HG02870 (cell line): ENCODE data around the gene ZNF860.
A peak's percentile ranks its signal among the peaks of the same experiment; 100 is the strongest.

ENCODE experiments used
- ATAC-seq: cut with Tn5 transposase; IDR thresholded peaks from one replicate; pipeline ENCODE4 v1.9.1; 2021; ENCODE audit warnings: mild to moderate bottlenecking, moderate library complexity; ENCODE audit not compliant: unreplicated experiment

Gene ZNF860

GRCh38 chr3:31981206-31982181 lies at the start of gene ZNF860, which contains the start of gene OSBPL10:
Gene ZNF860 (plus strand): TSS chr3:31981750. CDS start chr3:31989080, 7,330 bp downstream.
Gene OSBPL10 (minus strand): TSS chr3:31981262. CDS start chr3:31981179, 83 bp downstream.
- no peak for ATAC-seq

DNA sequence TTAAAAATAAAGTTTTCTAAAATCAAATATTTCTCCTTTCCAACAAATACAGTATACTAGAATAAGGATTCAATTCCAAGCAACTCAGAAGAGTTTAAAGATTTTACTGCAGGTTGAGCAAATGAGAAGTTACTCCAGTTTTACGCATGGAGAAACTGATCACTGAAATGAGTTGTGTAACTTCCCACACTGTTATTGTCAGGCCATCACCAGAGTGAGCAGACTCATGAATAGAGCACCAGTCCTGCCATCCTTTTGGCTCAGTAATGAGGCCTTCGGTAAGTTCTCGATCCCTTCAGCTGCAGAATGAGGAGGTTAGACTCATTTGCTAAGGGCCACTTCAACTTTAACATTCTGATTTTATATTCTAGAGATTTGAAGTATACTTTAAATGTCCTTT lies 48.6 kb upstream of the ZNF860 start:
- no peak for ATAC-seq

DNA sequence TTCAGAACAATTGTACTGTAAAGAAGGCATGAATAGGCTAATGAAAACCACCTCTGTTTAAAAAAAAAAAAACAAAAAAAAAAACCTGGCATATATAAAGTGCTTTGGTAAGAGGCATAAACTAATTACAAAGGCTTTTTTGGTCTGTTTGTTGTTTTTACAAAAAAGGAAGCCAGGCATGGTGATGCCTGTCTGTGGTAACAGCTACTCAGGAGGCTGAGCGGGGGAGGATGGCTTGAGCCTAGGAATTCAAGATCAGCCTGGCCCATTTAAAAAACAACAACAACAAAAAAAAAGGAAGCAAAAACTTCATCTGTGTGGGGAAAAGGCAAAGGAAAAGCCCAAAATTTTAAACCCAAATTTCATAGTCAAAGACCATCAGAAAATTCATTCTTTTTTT lies 47.5 kb upstream of the ZNF860 start:
- no peak for ATAC-seq

GRCh38 chr3:31934866-31935265 lies 46.7 kb upstream of the ZNF860 start:
- no peak for ATAC-seq

- ATAC-seq: no peak
These were observed 45.0 kb upstream of the ZNF860 start for GRCh38 chr3:31936420-31937060.

DNA sequence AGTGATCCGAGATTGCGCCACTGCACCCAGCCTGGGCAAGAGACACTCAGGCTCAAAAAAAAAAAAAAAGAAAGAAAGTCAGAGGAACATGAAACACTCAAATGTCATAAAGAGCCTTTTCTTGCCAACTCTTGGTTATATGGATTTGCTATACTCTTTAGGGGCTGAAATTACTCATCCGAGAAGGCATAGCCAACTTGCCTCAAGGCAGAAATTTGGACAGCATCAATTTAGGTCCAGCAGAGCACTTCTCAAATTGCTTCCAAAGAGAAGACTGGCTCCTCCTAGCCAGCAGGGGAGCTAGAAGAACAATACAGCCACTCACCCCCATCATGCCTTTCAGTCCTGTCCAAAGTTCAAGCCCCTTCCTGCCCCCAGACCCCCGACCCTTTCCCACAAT lies 44.3 kb upstream of the ZNF860 start:
- no peak for ATAC-seq

GRCh38 chr3:31942446-31942845 lies 39.1 kb upstream of the ZNF860 start:
- ATAC-seq: no peak

DNA sequence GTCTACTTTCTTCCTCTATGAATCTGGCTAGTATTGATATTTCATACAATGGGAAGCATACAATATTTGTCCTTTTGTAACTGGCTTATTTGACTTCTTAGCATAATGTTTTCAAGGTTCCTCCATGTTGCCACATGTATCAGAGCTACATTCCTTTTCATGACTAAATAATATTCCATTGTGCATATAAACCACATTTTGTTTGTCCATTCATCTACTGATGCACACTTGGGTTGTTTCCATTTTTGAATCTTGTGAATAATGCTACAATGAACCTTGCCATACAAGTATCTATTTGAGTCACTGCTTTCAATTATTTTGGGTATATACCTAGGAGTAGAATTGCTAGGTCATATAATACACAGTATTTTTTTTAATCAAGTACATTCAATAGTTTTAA lies 38.5 kb upstream of the ZNF860 start:
- no peak for ATAC-seq

- no peak for ATAC-seq
These were observed 35.9 kb upstream of the ZNF860 start for GRCh38 chr3:31945738-31946052.

GRCh38 chr3:31946484-31947081 lies 35.0 kb upstream of the ZNF860 start:
- peak; percentile 42 for ATAC-seq

- no peak for ATAC-seq
These were observed 34.4 kb upstream of the ZNF860 start for GRCh38 chr3:31947162-31947561.

DNA sequence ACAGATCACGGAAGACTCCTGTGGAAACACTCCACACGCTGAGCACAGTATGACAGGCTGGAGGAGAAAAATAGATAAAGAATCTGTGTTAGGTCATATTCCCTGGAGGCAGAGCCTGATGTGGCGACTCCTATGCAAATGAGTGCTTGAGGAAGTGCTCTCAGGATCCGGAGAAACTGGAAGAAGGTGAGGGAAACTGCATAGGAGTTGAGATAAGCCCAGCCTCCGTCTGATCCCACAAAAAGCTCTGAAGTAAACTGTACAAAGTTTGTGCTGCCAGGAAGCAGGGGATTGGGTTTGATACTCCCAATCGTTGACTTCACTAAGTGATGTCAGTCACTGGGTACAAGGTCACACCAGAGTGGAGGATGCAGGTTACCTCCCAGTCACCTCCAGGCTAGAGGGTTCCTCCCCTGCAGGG lies 33.9 kb upstream of the ZNF860 start:
- no peak for ATAC-seq

- no peak for ATAC-seq
These were observed 33.3 kb upstream of the ZNF860 start for GRCh38 chr3:31948280-31948679.

GRCh38 chr3:31952205-31952604 lies 29.3 kb upstream of the ZNF860 start:
- peak; percentile 87 for ATAC-seq

- no peak for ATAC-seq
These were observed 28.5 kb upstream of the ZNF860 start for GRCh38 chr3:31953091-31953490.

- no peak for ATAC-seq
These were observed 27.9 kb upstream of the ZNF860 start for GRCh38 chr3:31953636-31954035.

DNA sequence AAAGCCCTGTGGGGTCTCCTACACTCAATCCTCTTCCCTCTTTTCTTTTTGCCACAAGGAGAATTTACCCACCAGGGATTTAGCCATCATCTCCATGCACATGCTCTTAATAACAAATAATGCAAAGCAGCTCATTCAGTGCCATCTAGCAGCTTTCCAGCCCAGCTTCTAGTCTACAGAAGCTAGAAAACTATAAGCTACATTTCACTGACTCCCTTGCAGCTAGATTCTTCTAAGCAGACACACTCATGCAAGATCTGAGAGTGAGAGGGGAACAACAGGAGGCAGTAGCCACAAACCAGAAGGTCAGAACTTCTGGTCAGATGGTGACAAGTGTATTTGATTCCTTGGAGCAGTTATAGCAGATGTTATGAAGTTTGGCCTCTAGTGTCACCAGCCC lies 26.0 kb upstream of the ZNF860 start:
- ATAC-seq: no peak

- ATAC-seq: no peak
These were observed 24.4 kb upstream of the ZNF860 start for GRCh38 chr3:31957106-31957505.

GRCh38 chr3:31958701-31959152 lies 22.8 kb upstream of the ZNF860 start:
- ATAC-seq: no peak

GRCh38 chr3:31959251-31959650 lies 22.3 kb upstream of the ZNF860 start:
- no peak for ATAC-seq

GRCh38 chr3:31959951-31960792 lies 21.4 kb upstream of the ZNF860 start:
- no peak for ATAC-seq
